ENCODE results near the gene RRAGD.

GRCh38 chr6:89452281-89452680, 40.2 kb upstream of the RRAGD start:
- no peak for TF ChIP-seq CTCF (conservative IDR thresholded peaks at IDR 0.05)
- TF ChIP-seq EZH2 (IDR thresholded peaks at IDR 0.05; ENCODE audit: low read depth): no peak

Measured in PC-9 (cell line).